ENCODE measurements around the gene LRP8.

The LRP8 gene

DNA sequence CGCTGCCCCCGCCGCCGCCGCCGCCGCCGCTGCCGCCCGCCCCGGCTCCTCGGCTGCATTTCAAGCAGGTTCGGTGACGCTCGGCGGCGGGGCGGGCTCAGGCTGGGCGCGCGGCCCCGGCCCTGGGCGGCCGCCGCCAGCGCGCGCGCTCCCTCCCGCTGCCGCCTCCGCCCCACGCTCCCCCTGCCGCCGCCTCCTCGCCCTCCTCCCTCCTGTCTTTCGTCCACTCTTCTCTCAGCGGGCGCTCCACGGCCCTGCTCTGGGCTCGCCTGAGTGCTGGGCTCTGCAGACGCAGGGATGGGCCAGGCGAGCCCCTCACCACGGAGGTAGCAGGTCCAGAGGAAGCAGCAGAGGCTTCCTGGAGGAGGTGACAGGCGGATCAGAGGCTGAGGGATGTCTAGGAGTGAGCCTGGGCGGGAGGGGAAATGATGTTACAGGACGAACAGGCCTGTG lies at the start of gene LRP8:
LRP8 (minus strand) TSS at position 62 of the 453 bp plus-strand sequence. CDS start 158 bp downstream, outside the sequence.
- DNase-seq: peak; percentile 25 to 65

DNA sequence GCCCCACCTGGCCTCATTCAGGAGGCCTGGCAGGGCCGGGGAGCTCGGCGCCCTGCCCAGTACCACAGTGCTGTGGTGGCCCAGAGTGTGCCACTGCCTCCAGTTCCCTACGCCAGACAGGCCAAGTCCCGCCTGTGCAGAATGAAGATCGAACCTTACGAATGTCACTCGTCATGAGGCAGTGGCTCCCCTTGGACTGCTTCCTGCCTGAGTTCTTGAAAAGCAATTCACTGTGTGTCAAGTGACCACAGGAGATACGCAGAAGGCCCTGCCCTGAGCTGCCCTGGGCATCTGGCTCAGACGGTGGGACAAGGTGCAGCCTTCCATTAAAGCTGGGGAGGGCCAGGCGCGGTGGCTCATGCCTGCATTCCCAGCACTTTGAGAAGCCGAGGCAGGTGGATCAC lies 49.6 kb upstream of the LRP8 start:
- DNase-seq: no peak

DNA sequence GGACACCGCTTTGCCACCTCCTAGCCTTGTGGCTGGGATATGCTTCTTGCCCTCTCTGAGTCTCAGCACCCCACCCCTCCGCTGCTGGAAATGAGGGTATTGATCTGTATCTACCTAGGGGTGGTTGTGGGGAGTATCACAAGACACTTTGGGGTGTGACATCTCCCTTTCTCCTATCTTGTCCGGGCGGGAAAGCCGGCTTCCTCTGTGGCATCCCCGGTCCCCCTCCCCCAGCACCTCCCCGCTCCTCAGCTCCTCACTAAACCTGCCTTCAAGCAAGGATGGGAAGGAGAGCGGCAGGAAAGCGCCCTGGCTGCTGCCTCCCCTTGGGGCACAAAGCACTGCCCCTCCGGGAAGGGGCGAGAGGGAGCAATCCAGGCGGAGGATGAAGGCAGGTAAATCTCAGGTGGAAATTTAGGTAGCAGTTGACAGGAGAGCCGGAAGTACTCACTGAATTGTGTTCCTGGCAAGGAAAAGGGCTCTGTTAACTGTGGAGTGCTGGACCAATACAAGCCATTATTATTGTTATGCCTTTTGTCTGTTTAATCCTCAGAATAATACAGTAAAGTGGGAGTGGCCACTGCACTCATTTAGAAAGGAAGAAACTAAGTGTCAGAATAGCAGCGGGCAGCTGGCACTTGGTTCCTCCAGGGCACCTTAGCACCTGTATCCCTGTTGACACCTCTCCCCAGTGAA lies 49.0 kb upstream of the LRP8 start:
- no peak for DNase-seq

DNA sequence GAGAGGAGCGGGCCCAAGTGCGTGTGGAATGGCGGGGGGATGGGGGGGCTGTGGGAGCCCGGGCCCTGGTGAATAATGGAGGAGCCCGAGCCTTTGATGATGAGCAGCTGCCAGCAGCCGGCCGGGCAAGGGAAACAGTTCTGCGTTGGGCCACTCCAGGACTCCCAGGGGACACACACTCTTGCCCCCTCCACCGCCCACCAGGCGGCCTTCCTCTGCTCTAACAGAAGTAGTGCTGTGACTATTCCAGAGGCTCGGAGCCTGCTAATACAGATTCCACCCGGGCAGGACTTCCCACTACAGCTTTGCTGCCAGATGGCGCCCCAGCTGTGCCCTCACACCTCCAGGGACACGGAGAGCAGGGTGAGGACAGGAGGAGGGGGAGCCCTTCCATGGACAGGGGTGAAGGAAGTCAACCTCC lies 48.2 kb upstream of the LRP8 start:
- no peak for DNase-seq

DNA sequence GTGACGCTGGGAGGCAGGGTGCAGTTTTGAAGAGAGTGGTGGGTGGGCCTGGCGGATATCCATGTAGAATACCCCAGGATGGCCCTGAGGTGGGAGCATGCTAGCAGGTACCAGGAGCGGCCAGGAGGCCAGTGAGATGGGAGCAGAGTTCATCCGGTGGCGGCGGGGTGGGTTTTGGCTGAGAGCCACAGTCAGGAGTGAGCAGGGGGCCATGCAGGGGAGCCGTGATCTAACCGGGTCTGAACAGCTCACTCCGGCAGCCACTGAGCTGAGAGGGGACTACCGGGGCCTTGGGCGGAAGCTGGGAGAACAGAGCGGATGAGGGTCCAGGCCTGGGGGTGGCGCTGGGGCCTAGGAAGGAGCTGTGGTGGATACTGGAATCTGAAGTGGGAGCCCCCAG lies 47.6 kb upstream of the LRP8 start:
- no peak for DNase-seq

DNA sequence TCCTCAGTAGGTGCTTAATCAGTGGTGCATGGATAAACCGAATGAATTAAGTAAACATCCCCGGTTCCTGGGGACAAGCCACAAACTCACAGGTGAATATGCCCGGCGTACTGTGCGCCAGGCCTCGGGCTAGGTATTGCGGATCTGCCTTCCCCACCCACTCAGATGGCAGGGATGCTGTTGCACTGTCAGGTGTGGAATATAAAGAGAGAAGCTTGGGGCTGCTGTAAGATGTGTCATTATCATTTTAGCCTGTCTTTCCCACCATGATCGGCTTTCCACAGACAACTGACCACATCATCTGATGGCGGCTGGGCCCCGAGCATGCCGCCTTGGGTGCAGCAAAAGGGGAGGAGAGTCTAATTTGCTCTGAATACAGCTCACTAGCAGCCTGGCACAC lies 45.4 kb upstream of the LRP8 start:
- DNase-seq: no peak

DNA sequence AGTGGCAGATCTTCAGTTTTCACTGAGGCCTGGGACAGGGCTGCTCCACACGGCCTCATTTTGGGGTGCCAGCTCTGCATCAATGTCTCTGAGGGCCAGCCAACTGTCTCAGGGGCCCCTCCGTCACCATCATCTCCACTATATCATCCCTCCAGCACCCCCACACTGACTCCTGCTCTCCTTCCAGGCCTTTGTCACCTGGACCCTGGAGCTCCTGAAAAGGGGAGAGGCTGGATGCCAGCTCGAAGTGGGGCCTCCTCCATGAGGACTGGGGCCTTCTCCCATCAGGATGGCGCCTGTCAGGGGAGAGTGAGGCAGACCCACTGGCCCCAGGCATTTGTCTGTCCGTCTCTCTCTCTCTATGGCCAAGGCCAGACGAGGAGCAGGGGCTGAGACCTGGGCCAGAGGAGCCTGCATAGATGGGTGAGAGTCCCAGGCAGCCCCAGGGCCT lies 44.7 kb upstream of the LRP8 start:
- no peak for DNase-seq

DNA sequence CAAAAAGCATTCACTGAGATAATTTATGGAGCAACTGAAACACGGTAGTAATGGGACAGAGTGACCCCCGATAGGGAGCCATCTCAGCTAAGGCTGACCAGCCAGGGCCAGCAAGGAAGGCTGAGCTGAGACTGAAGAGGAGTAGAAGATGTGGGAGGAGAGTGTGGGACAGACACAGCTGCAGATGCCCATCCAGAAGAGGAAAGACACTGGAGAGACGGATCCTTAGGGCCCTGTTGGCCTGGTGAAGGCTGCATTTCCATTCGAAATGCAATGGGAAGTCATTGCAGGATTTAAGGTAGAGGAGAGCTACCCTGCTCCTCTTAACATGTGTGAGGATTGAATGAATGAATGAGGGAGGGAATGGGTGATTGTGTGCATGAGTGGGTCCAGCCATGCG lies 44.0 kb upstream of the LRP8 start:
- DNase-seq: no peak

DNA sequence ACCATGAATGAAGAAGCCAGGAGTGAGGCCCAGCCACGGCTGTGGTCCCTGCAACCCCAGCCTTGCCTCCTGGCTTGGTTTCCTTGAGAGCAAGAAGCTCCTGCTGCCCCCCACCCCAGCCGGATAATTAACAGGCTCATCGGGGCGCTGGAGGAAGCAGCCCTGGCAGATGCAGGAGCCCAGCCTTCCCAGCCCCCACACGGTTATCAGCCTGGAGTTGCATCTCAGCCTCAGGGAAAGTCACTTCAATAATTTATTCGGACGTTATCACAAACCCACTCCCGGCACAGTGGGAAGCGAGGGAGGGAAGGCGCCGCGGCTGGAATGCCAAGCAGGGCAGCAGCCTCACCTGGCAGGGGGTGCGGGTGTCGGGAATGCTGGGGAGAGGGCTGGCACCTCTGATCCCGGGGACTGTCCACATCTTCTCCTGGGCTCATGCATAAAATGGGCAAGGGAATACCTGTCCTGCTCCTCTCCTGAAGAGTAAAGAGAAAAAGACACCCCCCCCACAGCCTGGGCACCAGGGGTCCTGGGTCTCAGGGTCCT lies 43.3 kb upstream of the LRP8 start:
- DNase-seq: no peak

DNA sequence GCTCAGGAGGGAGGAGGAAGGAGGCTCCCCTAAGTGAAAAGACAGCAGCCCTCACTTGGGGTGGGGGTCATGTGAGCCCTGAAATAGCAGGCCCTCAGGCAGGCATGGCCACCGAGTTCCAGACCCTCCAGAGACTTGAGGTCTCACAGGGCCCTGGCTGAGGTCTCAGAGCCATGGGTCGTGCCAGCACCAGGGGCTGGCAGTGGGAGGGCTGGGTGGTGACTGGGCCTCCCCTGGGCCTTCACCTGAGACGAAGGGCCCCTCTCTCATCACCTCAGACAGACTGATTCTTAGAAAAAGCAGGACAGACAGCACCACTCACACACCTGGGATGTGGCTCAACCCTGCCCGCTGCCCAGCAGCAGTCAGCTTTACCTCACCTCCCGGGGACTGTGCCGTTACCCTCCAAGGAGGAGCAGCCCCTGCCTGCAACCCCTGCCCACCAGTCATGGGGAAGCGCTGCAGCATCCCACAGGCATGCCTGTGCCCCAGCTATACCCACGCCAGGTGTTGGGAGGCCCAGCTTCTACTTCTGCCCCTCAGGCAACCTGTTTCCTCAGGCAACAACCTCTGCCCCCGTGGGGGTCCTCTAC lies 42.6 kb upstream of the LRP8 start:
- DNase-seq: no peak

DNA sequence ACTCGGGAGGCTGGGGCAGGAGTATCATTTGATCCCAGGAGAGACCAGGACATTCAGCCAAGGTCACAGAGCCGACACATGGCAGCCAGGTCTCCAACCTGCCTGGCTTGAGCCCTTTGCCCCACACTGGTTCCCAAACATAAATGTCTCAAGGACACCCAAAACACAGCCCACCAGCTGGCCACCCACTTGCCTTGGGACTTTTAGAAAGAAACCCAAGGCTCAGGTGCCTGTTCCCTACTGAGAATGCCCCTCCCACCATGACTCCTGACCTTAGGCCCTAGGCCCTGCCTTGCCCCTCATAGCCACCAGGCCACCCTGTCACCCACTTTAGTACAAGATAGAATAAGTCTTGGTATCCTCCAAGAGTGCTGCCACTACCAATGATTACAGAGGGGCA lies 41.9 kb upstream of the LRP8 start:
- DNase-seq: no peak

DNA sequence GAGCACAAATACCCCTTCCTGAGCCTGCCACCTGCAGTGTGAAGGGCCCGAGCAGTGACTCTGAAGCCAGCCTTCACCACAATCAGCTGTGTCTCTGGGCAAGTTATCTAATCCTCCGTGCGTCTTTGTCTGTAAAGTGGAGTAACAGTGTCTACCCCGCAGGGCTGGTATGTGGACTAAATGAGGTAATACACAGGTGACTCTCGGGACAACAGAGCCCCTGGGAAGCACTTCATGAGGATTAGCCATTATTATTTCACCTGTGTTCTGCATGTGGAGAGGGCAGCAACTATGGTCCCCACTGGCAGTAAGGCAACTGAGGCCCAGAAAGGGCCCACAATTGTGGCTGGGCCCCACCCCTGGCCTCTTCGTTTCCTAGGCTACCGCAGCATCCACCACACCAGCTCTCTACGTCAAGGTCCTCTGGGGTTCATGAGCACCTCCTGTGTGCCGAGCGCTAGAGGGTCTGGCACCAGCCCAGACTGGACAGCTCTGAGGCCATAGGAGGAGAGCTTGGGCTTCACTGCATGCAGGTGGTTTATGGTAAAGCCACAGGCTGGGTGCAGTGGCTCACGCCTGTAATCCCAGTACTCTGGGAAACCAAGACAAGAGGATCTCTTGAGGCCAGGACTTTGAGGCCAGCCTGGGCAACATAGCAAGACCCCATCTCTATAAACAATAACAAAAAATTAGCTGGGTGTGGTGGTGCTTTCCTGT lies 41.3 kb upstream of the LRP8 start:
- DNase-seq: no peak

DNA sequence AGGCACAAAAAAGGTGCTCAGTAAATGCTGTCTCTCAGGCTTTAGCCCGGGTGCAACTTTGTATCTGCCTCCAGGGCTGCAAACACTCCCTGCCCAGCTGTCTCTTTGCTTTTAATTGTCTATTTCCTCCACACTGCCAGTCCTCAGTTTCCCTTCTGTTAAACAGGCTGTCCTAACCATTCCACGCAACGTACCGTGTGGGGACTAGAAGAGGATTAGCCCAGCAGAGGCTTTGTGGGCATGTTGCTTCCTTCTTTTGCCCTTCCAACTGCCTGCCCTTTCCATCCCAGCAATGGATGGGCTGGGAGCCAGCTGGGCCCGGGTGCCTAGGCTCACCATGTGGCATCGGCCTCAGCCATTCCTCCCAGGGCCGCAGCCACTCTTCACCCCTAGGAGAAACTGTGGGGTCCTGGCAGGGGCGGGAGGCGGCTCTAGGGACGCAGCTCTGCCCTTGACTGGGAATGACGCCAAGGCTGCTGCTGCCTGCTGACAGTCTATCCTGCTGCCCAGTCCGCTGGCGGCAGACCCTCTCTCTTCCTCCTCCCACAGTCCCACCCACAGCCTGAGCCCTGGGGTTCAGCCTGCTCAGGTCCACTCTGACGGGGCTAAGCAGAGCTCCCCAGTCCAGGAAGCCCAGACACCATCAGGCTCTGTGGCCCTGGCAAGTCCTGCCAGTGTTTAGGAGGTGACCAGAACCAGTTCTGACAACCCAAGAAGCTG lies 40.6 kb upstream of the LRP8 start:
- no peak for DNase-seq

DNA sequence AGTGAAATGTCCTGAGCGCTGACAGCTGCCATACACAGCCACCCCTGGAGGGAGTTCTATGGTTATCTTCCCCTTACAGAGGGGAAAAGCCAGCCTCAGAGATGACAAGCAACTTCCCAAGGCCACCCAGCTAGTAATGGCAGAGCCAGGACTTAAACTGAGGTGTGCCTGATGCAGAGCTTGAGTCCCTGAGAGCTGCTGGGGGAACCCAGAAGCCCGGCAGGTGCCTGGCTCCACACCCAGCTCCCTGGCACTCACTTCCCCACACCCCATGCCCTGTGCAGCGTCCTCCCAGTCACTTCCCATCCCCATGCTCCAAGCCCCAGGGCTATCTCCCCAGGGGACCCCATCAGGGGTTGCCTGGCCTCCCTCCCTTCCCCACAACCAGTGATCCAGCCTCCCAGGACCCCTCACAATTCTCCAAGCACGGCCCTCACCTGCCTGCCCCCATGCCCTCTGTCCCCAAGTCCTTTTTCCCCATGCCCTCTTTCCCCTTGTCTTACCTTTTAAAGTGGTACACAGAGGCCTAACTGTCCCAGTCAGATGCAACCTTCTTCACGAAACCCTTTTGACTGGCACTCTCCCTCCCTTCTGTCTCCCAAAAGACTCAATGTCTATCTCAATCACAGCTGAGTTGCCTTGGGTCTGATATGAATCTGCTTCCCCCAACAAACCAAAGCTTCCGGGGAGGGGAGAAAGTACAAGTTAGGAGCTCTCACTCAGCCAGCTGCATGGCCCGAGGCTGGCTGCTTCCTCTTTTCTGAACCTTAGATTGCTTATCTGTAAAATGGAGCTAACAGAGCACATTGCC lies 39.8 kb upstream of the LRP8 start:
- DNase-seq: peak; percentile 4 to 49

DNA sequence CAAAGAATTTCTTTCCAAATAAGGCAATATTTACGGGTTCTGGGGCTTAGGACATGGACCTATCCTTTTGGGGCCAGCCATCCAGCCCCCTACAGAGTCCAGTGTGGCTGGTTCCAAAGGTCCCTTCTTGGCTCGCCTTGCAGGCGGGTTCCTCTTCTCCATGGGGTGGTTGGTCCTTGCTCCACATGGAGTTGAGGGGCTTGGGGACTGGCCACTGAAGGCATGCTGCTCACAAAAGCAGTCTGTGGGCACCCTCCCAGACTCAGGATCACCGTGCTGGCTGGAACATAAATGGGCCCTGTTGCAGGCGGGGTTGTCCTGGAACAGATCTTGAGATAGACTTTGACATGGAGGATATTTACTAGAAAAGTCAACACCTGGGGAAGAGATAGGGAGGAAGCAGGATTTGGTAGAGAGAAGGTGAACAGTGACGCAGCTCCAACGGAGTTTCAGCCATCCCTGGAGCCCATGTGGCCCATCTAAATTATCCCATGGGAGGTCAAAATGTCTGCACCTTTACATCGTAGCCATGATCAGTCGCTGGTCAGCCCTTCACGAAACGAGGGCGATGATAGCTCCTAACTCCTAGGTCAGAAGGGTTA lies 39.1 kb upstream of the LRP8 start:
- DNase-seq: no peak

DNA sequence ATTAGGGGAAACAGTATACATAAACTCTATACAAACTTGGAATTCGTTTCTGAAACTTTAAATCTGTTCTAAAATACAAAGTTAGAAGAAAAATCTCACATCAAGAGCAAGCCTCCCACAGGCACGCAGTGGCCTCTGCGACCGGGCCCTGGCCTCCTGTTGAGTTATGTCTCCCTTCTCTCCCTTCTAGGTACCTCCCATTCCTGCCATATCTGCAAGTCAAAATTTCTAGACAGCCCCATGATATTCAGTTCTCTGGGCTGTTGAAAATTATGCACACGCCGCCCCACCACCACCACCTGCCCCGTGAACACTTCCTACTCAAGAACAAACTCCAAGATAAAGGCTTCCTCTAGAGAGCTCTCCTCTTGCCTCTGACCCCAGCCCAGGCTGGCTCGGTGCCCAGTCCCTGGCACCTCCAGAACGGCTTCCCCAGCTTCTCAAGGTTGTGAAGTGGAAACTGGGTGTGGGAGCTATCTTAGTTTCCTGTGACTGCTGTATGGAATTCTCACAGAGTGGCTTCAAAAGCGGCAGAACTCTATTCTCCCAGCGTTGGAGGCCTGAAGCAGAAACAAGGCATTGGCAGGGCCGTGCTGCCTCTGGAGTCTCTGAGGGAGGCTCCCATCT lies 37.7 kb upstream of the LRP8 start:
- peak in 1 of 2 donors; percentile 6 for DNase-seq

DNA sequence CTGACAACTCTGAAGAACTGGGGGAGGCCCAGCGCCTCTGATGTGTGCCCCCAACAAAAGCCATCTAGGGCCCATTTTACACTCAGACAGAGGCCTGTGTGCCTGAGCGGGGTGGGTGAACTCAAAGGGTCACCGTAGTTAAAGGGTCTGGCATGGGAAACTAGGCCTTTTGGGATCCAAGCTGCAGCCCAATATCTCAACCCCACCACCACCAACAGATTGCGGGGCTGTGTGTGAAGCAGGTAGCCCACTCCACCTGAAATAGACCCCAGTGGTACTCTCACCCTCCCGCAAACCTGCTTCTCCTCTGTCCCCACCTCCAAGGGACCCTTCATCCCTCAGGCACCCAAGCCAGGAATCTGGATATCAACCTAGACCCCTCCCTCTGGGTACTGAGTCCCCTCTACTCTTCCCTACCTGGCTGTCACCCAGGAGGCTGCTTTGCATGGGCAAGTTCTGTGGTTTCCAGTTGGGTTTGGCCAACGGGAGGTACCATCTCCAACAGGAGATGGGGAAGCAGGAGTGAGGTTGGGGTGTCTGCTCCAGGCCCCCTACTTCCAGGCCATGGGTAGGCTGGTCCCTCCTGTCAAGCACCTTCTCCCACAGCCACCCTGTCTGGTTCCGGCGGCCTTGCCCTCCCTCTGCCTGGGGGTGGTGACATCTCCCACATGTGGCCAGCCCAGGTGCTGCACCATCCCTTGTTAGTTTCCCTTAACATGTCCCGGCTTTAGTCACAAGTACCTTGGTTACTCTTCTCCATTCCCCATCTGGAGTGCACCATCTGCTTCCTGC lies 35.2 kb upstream of the LRP8 start:
- DNase-seq: no peak

DNA sequence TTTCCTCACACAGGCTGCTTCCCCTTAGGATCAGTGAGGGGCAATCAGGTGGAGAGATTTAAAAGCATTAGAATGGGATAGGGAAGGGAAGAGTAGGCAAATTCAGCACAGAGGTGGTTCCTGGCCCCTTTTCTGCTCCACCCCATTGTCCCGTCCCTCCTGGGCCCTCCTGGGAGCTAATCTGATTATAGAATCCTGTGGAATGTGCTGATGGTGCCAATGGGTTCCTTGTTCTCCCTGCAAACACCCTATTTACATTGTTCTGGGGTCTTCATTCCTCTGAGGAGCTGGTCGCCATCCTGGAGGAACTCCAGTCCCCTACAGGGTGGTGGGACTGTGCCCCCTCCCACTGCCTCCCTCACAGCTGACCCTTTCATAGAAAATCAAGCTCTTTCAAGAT lies 34.4 kb upstream of the LRP8 start:
- no peak for DNase-seq

DNA sequence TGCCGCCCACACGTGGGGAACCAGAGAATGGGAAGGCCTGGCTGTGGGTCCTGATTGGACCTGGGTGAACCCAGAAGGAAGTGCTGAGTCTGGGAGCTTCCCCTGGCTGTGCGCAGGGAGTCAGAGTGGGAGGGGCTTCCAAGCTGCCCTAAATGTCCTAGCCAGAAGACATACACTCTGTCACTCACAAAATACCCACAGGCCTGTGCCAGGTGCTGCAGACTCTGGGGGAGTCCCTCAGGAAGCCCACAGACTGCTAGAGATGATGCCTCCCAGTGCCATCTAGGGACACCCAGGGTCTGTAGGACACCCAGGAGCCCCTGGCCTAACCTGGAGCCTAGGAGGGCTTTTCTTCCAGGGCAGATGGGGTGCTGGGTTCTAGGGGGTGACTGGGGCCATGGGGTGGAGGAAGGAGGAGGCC lies 33.7 kb upstream of the LRP8 start:
- DNase-seq: peak; percentile 64 to 74

DNA sequence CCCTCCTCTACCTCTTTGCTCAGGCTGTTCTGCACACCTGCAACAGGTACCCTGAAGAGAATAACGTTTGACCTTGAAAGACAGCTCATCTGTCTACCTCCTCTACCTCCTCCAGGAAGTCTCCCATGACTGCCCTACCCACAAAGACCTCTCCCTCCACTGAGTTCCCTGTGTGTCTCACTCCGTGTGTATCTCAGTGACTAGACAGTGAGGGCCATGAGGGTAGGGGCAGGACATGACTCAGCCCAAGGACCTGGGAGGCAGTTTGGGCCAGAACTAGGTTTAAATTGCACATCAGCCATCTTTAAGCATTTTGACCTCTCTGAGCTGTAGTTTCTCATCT lies 32.0 kb upstream of the LRP8 start:
- DNase-seq: no peak
